HK-2 (cell line): Measurements from ENCODE around the gene DCUN1D4.

Source experiments
- DNase-seq: peaks from one replicate; pipeline ENCODE4 v3.0.0-alpha.2; 2018; ENCODE audit not compliant: unreplicated experiment

DCUN1D4 gene

GRCh38 chr4:51853027-51853682 is 10.2 kb downstream of the DCUN1D4 start:
- no peak for DNase-seq

- DNase-seq, result no peak
These were observed 12.3 kb downstream of the DCUN1D4 start for GRCh38 chr4:51855270-51855669.

- no peak for DNase-seq
These were observed 12.8 kb downstream of the DCUN1D4 start for GRCh38 chr4:51855751-51856150.

GRCh38 chr4:51858605-51859202 is 15.8 kb downstream of the DCUN1D4 start:
- no peak for DNase-seq

- DNase-seq, result no peak
These were observed 16.6 kb downstream of the DCUN1D4 start for GRCh38 chr4:51859476-51860031.

- no peak for DNase-seq
These were observed 19.2 kb downstream of the DCUN1D4 start for GRCh38 chr4:51862199-51862598.

- DNase-seq, result no peak
These were observed 19.8 kb downstream of the DCUN1D4 start for GRCh38 chr4:51862781-51863180.

GRCh38 chr4:51865717-51866116 is 22.8 kb downstream of the DCUN1D4 start:
- no peak for DNase-seq

GRCh38 chr4:51866835-51867234 is 23.9 kb downstream of the DCUN1D4 start:
- DNase-seq, result no peak

GRCh38 chr4:51867689-51868448 is 24.9 kb downstream of the DCUN1D4 start:
- DNase-seq, result no peak

- no peak for DNase-seq
These were observed 25.5 kb downstream of the DCUN1D4 start for GRCh38 chr4:51868449-51868847.

GRCh38 chr4:51870441-51871188 is 27.7 kb downstream of the DCUN1D4 start:
- no peak for DNase-seq

- DNase-seq, result no peak
These were observed 29.5 kb downstream of the DCUN1D4 start for GRCh38 chr4:51872283-51872997.

GRCh38 chr4:51874551-51874950 is 31.6 kb downstream of the DCUN1D4 start:
- no peak for DNase-seq

- no peak for DNase-seq
These were observed 35.5 kb downstream of the DCUN1D4 start for GRCh38 chr4:51878431-51878830.

- DNase-seq, result no peak
These were observed 37.3 kb downstream of the DCUN1D4 start for GRCh38 chr4:51880016-51880915.

GRCh38 chr4:51884055-51884454 is 41.1 kb downstream of the DCUN1D4 start:
- DNase-seq, result no peak

GRCh38 chr4:51884606-51885005 is 41.7 kb downstream of the DCUN1D4 start:
- DNase-seq, result no peak

GRCh38 chr4:51885363-51885762 is 42.4 kb downstream of the DCUN1D4 start:
- no peak for DNase-seq

GRCh38 chr4:51890760-51891159 is 47.8 kb downstream of the DCUN1D4 start:
- no peak for DNase-seq
